OCI-LY1 (cell line): ENCODE results near the gene TGM6.

Experiments used
- H2AFZ ChIP-seq: fragments of 200-600 bp; sonication (generic), shearing (Covaris generic); 2 replicates; pipeline ENCODE4 v1.6.0; 2014; ENCODE audit warnings: antibody characterized with exemption, mild to moderate bottlenecking, low read length
- H3F3A ChIP-seq: fragments of 200-600 bp; sonication (generic), shearing (Covaris generic); 2 replicates; pipeline ENCODE4 v1.6.0; 2014; ENCODE audit warnings: mild to moderate bottlenecking, antibody characterized with exemption, low read length, moderate library complexity; ENCODE audit not compliant: insufficient read depth
- H3K27ac ChIP-seq: fragments of 200-600 bp; sonication (generic); 2 replicates; pipeline ENCODE4 v1.5.1; 2014; ENCODE audit warnings: low read length, mixed run types, mild to moderate bottlenecking, low read depth; ENCODE audit not compliant: poor library complexity, severe bottlenecking
- H3K27me3 ChIP-seq: fragments of 200-600 bp; sonication (generic); 2 replicates; pipeline ENCODE4 v1.6.0; 2014; ENCODE audit warnings: antibody characterized with exemption, mild to moderate bottlenecking, low read length, moderate library complexity; ENCODE audit not compliant: insufficient read depth
- H3K36me3 ChIP-seq: fragments of 200-600 bp; sonication (generic); 2 replicates; pipeline ENCODE4 v1.6.1; 2014; ENCODE audit warnings: mild to moderate bottlenecking, antibody characterized with exemption, low read length, moderate library complexity, mixed read lengths; ENCODE audit not compliant: insufficient read depth
- H3K4me1 ChIP-seq: fragments of 200-600 bp; sonication (generic); 2 replicates; pipeline ENCODE4 v1.5.1; 2014; ENCODE audit warnings: mild to moderate bottlenecking, low read length, moderate library complexity; ENCODE audit not compliant: insufficient read depth, severe bottlenecking
- H3K4me2 ChIP-seq: fragments of 200-600 bp; sonication (generic), shearing (Covaris generic); 2 replicates; pipeline ENCODE4 v1.6.1; 2014; ENCODE audit warnings: low read length
- H3K4me3 ChIP-seq: fragments of 200-600 bp; sonication (generic); 2 replicates; pipeline ENCODE4 v1.5.1; 2014; ENCODE audit warnings: low read length, low read depth, mild to moderate bottlenecking, mixed read lengths; ENCODE audit not compliant: poor library complexity, severe bottlenecking
- H3K79me2 ChIP-seq: fragments of 200-600 bp; shearing (Covaris generic); 2 replicates; pipeline ENCODE4 v1.6.1; 2016; ENCODE audit warnings: mixed run types, low read length, mixed read lengths; ENCODE audit not compliant: insufficient read depth
- H3K9ac ChIP-seq: fragments of 200-600 bp; sonication (generic), shearing (Covaris generic); 2 replicates; pipeline ENCODE4 v1.6.1; 2014; ENCODE audit warnings: mild to moderate bottlenecking, low read length, mixed read lengths
- H3K9me2 ChIP-seq: fragments of 200-600 bp; sonication (generic), shearing (Covaris generic); 2 replicates; pipeline ENCODE4 v1.6.1; 2014; ENCODE audit warnings: low read depth, mild to moderate bottlenecking, low read length, mixed read lengths
- H3K9me3 ChIP-seq: fragments of 200-600 bp; shearing (Covaris generic); 2 replicates; pipeline ENCODE4 v1.6.1; 2014; ENCODE audit warnings: low read length, mixed read lengths
- H4K20me1 ChIP-seq: fragments of 200-600 bp; sonication (generic), shearing (Covaris generic); 2 replicates; pipeline ENCODE4 v1.6.0; 2016; ENCODE audit warnings: mild to moderate bottlenecking, low read length; ENCODE audit not compliant: insufficient read depth
- EZH2 ChIP-seq: fragments of 200-600 bp; sonication (generic), shearing (Covaris generic); IDR thresholded peaks from 2 replicates; pipeline ENCODE4 v1.8.0; 2017; ENCODE audit warnings: borderline replicate concordance, mixed run types, mild to moderate bottlenecking, antibody characterized with exemption, low read length, moderate library complexity, mixed read lengths
- TF ChIP-seq, protein P1 (sequence below): fragments of 200-600 bp; sonication (generic), shearing (Covaris generic); IDR thresholded peaks from 2 replicates; pipeline ENCODE4 v1.5.1; 2017; ENCODE audit warnings: mild to moderate bottlenecking, antibody characterized with exemption, low read length, moderate library complexity, mixed read lengths

Gene TGM6

DNA sequence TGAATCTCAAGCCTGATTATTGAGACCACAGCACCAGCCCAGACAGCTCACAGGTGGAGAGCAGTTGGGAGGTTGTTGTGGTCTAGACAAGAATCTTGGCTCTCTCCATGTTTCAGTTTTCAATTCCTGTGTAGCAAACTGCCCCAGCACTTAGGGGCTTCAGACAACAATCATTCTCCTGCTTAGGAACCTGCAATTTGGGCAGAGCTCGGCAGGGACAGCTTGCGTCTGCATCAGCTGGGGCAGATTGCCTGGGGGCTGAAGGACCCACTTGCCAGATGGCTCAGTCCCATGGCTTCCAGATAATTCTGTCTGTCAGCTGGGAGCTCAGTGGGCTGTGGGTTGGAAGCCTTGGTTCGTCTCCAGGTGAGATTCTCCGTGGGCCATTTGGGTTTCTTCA, 6.9 kb downstream of the TGM6 start:
- no peaks in the 10 kb centered on the region for H3K79me2 ChIP-seq
- H3K9ac ChIP-seq = no peak overlapping the region
- H3K36me3 ChIP-seq = no peaks in the 10 kb centered on the region
- H3K9me2 ChIP-seq = no peaks in the 10 kb centered on the region
- H3K27me3 ChIP-seq = no peaks in the 10 kb centered on the region; the same call in 1 of the 2 replicates
- peaks cover 8% of the 10 kb centered on the region for H3K9me3 ChIP-seq
- H3K4me2 ChIP-seq = no peak overlapping the region
- H3K27ac ChIP-seq = no peak overlapping the region
- no peaks in the 10 kb centered on the region for H3K4me1 ChIP-seq
- H2AFZ ChIP-seq = no peak overlapping the region
- no peaks in the 10 kb centered on the region for H3F3A ChIP-seq
- no peak overlapping the region for H3K4me3 ChIP-seq
- no peaks in the 10 kb centered on the region for H4K20me1 ChIP-seq
- TF ChIP-seq, protein P1, sequence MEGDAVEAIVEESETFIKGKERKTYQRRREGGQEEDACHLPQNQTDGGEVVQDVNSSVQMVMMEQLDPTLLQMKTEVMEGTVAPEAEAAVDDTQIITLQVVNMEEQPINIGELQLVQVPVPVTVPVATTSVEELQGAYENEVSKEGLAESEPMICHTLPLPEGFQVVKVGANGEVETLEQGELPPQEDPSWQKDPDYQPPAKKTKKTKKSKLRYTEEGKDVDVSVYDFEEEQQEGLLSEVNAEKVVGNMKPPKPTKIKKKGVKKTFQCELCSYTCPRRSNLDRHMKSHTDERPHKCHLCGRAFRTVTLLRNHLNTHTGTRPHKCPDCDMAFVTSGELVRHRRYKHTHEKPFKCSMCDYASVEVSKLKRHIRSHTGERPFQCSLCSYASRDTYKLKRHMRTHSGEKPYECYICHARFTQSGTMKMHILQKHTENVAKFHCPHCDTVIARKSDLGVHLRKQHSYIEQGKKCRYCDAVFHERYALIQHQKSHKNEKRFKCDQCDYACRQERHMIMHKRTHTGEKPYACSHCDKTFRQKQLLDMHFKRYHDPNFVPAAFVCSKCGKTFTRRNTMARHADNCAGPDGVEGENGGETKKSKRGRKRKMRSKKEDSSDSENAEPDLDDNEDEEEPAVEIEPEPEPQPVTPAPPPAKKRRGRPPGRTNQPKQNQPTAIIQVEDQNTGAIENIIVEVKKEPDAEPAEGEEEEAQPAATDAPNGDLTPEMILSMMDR = no peak
- TF ChIP-seq EZH2 = no peak

DNA sequence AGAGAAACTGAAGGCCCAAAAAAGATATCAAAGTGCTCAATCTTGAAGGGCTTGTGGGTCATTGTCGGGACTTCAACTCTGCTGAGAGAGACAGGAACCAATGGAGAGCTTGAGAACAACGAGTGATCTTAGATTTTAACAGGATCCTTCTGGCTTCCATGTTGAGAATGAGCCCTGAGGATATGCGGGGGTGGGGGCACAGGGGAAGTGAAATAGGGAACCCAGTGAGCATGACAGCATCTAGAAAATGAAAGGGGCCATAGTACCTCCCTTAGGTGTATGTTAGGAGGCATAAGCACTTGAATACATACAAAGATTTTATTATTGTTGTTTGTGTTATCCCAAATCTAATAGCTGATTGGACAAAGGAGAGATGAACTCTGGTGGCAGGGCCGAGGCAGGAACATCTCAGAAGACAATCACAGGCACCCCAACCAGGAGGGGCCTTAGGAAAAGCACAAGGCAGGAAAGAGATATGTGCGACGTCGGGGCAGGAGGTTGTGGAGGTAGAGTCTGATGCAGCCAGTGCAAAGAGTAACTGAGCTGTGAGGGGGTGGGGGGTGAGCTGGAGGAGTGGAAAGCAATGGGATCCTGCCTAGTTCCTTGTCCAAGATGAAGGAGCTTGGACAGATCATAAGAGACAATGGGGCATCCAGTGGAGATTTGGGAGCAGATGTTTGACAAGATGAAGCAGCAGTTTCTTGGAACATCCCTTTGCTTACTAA, 10.4 kb downstream of the TGM6 start:
- Histone ChIP-seq H3K9me3 (peaks cover 8% of the 10 kb centered on the region), H3K4me1 (no peaks in the 10 kb centered on the region)

DNA sequence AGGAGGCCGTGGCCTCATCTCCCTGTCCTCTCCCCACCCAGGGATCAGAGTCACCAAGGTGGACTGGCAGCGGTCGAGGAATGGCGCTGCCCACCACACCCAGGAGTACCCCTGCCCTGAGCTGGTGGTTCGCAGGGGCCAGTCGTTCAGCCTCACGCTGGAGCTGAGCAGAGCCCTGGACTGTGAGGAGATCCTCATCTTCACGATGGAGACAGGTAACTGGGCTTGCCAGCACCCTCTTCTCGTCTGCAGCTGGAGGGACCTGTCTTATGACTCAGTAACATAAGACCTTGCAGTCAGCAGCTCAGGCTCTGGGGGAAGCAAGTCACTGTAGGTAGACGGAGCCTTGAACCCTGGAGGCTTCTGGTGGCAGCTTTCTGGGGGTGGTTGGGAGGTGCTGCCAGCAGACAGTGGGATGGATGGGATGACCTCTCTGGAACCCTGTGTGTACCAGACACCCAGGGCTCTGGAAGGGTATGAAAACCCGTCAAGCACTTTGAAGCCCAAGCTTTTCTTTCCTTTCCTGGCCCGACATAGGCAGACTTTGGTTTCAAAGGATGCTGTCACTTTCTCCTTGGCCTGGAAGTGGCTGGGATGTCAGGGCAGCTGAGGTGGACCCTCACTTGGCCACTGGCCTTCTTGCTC, 13.8 kb downstream of the TGM6 start:
- H3K79me2 ChIP-seq = no peaks in the 10 kb centered on the region
- no peak overlapping the region for H3K27ac ChIP-seq
- no peaks in the 10 kb centered on the region for H3K36me3 ChIP-seq
- no peak overlapping the region for H3K4me3 ChIP-seq
- no peaks in the 10 kb centered on the region for H3K9me2 ChIP-seq
- H3K4me2 ChIP-seq = no peak overlapping the region
- TF ChIP-seq, protein P1 = no peak
- no peaks in the 10 kb centered on the region for H3F3A ChIP-seq
- no peaks in the 10 kb centered on the region for H3K9me3 ChIP-seq
- no peak overlapping the region for H2AFZ ChIP-seq
- H3K9ac ChIP-seq = no peak overlapping the region
- no peaks in the 10 kb centered on the region for H3K4me1 ChIP-seq
- no peaks in the 10 kb centered on the region for H4K20me1 ChIP-seq
- no peaks in the 10 kb centered on the region; the same call in 1 of the 2 replicates for H3K27me3 ChIP-seq

More for the DNA sequence above, 10.4 kb downstream of the TGM6 start:
- Histone ChIP-seq H3K27me3 (no peaks in the 10 kb centered on the region; the same call in 1 of the 2 replicates), H4K20me1 (no peaks in the 10 kb centered on the region), H2AFZ (no peak overlapping the region), H3K4me2 (no peak overlapping the region), H3K9ac (no peak overlapping the region), H3K79me2 (no peaks in the 10 kb centered on the region), H3K9me2 (no peaks in the 10 kb centered on the region), H3K27ac (no peak overlapping the region), H3K36me3 (no peaks in the 10 kb centered on the region), H3F3A (no peaks in the 10 kb centered on the region), H3K4me3 (no peak overlapping the region)
- TF ChIP-seq, protein P1 = no peak
- TF ChIP-seq EZH2 = no peak
